KG1 (cell line): ENCODE data around the gene KANSL1.

Experiments
- DNase-seq: peaks from one replicate; lab custom pipeline; 2025; lab: John Stamatoyannopoulos, UW

The KANSL1 gene

GRCh38 chr17:46071796-46072195, 121.4 kb downstream of the KANSL1 start:
- no peak for DNase-seq

- no peak for DNase-seq
Measured at GRCh38 chr17:46064460-46064859, 128.8 kb downstream of the KANSL1 start.

GRCh38 chr17:46063241-46063640, 130.0 kb downstream of the KANSL1 start:
- DNase-seq: no peak

- no peak for DNase-seq
Measured at GRCh38 chr17:46061435-46061834, 131.8 kb downstream of the KANSL1 start.

GRCh38 chr17:46060461-46060860, 132.8 kb downstream of the KANSL1 start:
- no peak for DNase-seq

- DNase-seq: no peak
Measured at GRCh38 chr17:46059486-46059885, 133.7 kb downstream of the KANSL1 start.

GRCh38 chr17:46057366-46057765, 135.9 kb downstream of the KANSL1 start:
- no peak for DNase-seq

GRCh38 chr17:46056800-46057304, 136.4 kb downstream of the KANSL1 start:
- DNase-seq: no peak

- no peak for DNase-seq
Measured at GRCh38 chr17:46053911-46054534, 139.2 kb downstream of the KANSL1 start.

- DNase-seq: no peak
Measured at GRCh38 chr17:46049656-46050055, 143.6 kb downstream of the KANSL1 start.

- no peak for DNase-seq
Measured at GRCh38 chr17:46047856-46048255, 145.4 kb downstream of the KANSL1 start.

- DNase-seq: no peak
Measured at GRCh38 chr17:46047398-46047797, 145.8 kb downstream of the KANSL1 start.

- no peak for DNase-seq
Measured at GRCh38 chr17:46046957-46047356, 146.3 kb downstream of the KANSL1 start.

GRCh38 chr17:46045639-46046038, 147.6 kb downstream of the KANSL1 start:
- no peak for DNase-seq

GRCh38 chr17:46044989-46045388, 148.2 kb downstream of the KANSL1 start:
- DNase-seq: no peak

GRCh38 chr17:46044286-46044928, 148.8 kb downstream of the KANSL1 start:
- no peak for DNase-seq

- no peak for DNase-seq
Measured at GRCh38 chr17:46043606-46044005, 149.6 kb downstream of the KANSL1 start.

- no peak for DNase-seq
Measured at GRCh38 chr17:46042925-46043324, 150.3 kb downstream of the KANSL1 start.

- DNase-seq: no peak
Measured at GRCh38 chr17:46042246-46042645, 151.0 kb downstream of the KANSL1 start.

- no peak for DNase-seq
Measured at GRCh38 chr17:46039592-46040186, 153.5 kb downstream of the KANSL1 start.

- no peak for DNase-seq
Measured at GRCh38 chr17:46038937-46039336, 154.3 kb downstream of the KANSL1 start.

- no peak for DNase-seq
Measured at GRCh38 chr17:46038414-46038813, 154.8 kb downstream of the KANSL1 start.

GRCh38 chr17:46037722-46038255, 155.4 kb downstream of the KANSL1 start:
- no peak for DNase-seq
